Activated CD4-positive, CD25-positive, alpha-beta regulatory T cell treated with anti-CD3 and anti-CD28 coated beads, Interleukin-2, amount 50 U/mL, for 24 hours (primary cell): ENCODE data around the gene ACE.

Source experiments
- ATAC-seq, 2 donors: fragments of 150-1000 bp; cut with Tn5 transposase; one replicate each; pipeline ENCODE4 v1.10.0; 2021; ENCODE audit warnings: mild to moderate bottlenecking in 1 of 2, moderate library complexity in 1 of 2

Gene ACE

GRCh38 chr17:63517825-63518534 lies 41.1 kb downstream of the ACE start:
- no peak for ATAC-seq

DNA sequence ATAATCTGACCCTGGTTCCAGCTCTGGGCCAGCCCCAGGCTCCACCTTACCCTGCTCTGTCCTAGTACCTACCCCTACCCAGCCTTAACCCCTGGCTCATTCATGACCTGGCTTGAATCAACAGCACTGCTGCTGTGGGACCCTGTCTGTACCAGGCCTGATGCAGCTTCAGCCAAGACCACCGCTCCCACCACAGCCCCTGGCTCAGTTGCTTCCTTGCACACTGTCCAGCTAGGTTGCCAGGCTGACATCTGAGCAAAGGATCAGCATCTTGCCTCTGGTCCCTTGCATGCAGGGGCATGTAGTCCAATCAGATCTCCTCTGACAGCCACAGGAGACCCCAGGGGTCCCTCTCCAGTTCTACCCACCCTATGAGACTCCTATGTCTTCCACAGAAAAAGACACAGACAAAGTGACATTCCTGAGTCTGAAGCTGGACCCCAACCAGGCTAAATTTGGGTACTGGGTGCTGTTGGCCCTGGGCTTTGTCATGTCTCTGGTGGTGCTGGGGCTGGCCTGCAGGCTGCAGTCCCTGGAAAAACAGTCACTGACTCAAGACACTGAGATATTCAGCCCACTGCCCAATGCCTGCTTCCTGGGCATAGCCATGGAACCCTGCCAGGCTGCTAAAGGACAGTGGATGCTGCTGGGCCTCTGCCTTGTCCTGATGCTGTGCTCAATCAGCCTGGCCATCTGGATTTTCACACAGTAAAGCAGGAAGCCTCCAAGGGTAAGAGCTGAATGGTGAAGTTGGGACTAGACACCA lies 42.4 kb downstream of the ACE start:
- ATAC-seq = no peak

DNA sequence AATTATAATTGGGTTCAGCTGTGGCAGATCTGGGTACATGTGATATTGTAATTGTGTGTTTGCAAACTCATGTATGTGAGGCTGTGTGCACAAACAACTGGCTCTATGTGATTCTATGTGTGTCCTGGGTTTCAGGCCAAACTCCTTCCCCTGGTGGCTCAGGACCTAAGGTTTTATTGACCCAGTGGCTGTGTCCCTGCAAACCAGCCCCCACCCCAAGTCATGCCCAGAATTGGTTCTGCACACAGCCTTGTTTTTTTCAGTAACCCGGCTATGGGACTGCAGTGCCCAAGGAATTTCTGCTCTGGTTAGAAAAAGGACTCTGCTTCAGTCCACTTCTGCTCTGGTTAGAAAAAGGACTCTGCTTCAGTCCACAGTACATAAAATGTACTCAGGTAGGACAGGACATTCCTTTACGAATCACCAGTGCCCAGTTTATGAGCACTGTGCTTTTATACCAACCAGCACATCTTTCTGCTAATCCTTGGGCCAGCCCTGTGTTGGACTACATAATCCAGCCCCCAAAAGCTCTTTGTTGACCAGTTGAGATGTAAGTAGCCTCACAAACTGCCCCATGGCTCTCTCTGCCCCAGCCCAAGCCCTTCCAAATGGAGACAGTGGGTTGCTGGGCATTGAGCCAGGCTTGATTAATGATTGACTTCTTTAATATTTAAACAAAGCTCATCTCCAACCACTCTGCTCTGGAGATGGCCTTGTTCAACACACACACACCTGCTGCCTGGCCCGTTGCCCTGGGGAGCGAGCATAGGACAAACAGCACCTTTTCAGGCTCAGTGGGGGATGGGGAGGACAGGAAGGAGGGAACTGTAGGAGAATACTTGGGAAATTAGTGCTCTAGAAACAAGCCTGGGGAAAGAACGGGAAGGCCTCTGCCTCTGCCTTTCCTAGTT lies 43.4 kb downstream of the ACE start:
- ATAC-seq = no peak

DNA sequence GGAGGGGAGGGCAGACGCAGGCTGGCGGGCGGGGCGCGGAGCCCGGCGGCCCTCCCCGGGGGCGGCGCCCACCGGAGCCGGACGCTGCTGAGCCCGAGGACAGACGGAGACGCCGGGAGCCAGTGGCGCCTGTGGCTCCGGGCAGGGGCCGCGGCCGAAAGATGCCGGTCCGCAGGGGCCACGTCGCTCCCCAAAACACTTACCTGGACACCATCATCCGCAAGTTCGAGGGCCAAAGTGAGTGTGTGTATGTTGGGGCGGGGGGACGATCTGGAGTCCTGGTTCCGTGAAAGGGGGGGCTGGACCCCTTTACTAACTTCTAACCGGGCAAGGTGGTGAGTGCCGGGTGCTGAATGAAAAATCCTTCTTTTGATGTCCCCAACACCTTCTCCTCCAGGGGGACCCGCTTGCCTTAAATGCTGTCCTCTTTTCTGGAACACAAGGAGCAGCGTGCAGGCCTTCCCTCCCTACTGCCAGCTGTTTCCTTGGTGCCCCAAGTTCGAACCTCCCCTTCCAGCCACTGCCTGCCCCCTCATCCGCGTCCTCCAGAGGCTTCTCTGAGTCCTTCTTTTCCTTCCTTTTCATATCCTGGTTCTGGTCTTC lies 46.5 kb downstream of the ACE start, which contains the start of gene KCNH6:
Gene KCNH6 (plus strand): TSS at position 106 of the 603 bp plus-strand sequence. CDS start 56 bp downstream, at position 162.
- ATAC-seq = no peak

GRCh38 chr17:63524051-63524450 lies 47.2 kb downstream of the ACE start:
- ATAC-seq = no peak

DNA sequence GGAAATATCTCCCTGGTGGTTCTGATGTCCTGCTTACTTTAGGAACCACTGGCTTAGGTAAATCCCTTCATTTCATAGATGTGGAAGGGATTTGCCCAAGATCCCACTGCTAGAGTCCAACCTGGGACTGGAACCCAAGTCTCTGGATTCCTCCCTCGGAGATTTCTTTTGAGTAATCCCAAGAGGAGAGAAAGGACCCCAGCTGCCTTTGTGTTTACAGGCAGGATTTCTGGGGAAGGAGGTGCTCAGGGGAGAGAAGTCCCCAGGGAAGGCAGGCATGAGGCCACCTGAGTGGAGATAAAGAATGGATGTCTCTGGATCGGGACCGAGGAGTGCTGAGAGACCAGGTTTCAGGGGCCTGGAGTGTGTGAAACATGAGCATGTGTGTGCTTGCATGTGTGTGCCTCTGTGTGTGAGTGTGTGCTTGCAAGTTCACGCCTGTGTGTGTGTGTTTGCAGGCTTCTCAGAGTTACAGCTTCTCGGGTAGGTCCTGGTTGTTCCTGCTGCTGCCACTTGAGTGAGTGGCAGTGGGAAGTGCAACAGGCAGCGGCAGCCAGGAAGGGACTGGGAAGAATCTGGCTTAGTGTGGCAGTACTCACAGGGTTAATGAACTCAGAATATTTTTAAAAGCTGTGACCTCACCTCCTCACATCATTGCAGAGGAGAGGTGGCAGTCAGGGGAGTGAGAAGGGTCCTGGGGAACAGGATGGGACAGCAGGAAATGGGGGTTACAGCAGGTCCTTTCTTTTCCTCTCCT lies 48.5 kb downstream of the ACE start:
- no peak for ATAC-seq

DNA sequence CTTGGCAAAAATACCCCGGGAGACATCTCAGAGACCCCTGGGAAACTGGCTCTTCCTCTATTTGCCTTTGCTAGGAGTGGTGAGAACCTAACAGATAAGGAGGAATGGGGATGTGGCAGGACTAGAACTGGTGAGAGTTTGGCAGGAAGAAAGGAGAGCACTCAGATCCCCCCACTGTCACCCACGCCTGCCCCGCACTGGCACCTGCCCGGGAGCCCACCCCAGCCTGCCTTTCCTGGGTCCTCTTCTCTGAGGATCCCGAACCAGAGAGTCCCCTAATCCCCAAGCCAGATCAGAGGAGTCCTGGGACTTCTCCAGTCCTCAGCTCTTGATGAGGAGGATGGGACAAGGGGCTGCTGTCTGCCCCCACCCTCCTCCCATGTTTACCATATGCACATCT lies 50.0 kb downstream of the ACE start:
- ATAC-seq = no peak

GRCh38 chr17:63528183-63528582 lies 51.3 kb downstream of the ACE start:
- ATAC-seq = no peak

DNA sequence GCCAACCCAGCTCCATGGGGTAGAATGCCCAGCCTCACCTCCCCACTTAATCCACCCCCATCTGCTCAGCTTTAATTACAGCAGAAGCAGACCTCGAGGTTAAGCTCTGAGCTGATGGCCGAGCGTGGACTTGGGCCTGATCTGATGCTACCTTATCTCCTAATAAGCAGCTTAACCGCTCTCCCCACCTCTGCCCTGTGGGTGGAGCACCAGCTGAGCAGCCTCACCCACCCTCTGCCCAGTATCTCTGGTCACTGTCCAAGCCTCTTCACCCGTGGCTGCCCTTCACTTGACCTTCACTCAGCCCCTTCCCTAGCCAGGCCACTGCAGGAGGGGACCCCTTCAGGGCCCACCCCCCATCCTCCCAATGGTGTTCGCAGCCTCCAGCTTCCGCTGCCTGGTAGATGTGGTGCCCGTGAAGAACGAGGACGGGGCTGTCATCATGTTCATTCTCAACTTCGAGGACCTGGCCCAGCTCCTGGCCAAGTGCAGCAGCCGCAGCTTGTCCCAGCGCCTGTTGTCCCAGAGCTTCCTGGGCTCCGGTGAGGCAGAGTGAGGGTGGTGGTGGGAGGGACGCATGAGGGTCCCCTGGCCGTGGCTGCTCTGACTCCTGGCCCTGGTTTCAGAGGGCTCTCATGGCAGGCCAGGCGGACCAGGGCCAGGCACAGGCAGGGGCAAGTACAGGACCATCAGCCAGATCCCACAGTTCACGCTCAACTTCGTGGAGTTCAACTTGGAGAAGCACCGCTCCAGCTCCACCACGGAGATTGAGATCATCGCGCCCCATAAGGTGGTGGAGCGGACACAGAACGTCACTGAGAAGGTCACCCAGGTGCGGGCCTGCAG lies 53.1 kb downstream of the ACE start:
- ATAC-seq = no peak

DNA sequence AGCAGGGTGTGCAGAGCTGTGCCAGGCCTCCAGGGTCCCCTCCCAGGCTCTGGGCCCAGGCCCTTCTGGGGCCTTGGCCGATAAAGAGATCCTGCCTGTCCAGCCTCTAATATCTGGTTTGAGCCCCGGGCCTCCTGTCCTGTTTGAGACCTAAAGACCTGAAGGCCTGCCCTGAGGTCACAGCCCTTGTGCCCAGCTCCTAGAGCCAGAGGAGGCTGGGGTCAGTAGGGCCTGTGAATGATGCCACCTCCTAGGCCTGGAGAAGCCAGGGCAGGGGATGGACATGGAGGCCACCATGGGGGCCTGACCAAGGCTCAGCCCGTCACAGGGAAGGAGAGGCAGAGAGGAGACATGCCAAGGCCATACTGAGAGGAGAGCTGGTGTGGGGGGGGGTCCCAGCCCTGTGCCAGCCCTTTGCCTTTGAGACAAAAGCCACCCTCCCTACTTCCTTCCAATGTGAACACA lies 53.7 kb downstream of the ACE start:
- ATAC-seq = no peak

GRCh38 chr17:63531022-63531965 lies 54.4 kb downstream of the ACE start:
- no peak for ATAC-seq

GRCh38 chr17:63533433-63534077 lies 56.7 kb downstream of the ACE start:
- ATAC-seq = no peak

- no peak for ATAC-seq
Observed at GRCh38 chr17:63534078-63534570, 57.3 kb downstream of the ACE start.

- no peak for ATAC-seq
Observed at GRCh38 chr17:63534816-63535455, 58.1 kb downstream of the ACE start.

GRCh38 chr17:63535640-63536039 lies 58.8 kb downstream of the ACE start:
- ATAC-seq = no peak

- no peak for ATAC-seq
Observed at GRCh38 chr17:63537001-63537400, 60.1 kb downstream of the ACE start.

GRCh38 chr17:63537991-63538692 lies 61.3 kb downstream of the ACE start:
- no peak for ATAC-seq
